ENCODE results near the gene FIGN.

GRCh38 chr2:163681745-163682144 lies 54.1 kb downstream of the FIGN start:
- TF ChIP-seq CTCF (IDR thresholded peaks at IDR 0.05; ENCODE audit: poor library complexity) (no peak), EZH2phosphoT487 (IDR thresholded peaks at IDR 0.05; ENCODE audit: low read depth, severe bottlenecking, unreplicated experiment) (no peak), EZH2 (IDR thresholded peaks at IDR 0.05; ENCODE audit: borderline replicate concordance) (no peak)

All from hepatocyte (in vitro differentiated cells).